ENCODE measurements around the gene TACC2.
A peak's percentile ranks its signal among the peaks of the same experiment; 100 is the strongest.
"Not testable (repeated sequence)": the region's sequence is repeated elsewhere in the genome, so short reads cannot be mapped to it uniquely, and the experiment has no call there.

TACC2 gene

DNA sequence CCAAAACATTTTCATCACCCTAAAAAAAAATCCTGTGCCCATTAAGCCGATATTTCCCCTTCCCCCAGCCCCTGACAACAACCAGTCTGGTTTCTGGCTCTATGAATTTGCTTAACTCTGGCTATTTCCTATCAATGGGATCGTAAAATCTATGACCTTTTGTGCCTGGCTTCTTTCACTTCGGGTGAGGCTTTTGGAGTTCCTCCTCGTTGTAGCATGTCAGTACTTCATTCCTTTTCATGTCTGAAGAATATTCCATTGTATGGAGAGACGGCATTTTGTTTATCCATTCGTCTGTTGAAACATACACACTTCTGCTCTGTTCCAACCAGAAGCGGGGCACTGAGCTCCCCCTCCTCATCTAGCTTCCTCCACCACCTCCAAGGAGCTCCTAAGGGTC is 29.5 kb downstream of the TACC2 start:
- no peak overlapping the region for H3K4me3 ChIP-seq (ENCODE audit: low read depth, low read length)
- TF ChIP-seq, protein P1, sequence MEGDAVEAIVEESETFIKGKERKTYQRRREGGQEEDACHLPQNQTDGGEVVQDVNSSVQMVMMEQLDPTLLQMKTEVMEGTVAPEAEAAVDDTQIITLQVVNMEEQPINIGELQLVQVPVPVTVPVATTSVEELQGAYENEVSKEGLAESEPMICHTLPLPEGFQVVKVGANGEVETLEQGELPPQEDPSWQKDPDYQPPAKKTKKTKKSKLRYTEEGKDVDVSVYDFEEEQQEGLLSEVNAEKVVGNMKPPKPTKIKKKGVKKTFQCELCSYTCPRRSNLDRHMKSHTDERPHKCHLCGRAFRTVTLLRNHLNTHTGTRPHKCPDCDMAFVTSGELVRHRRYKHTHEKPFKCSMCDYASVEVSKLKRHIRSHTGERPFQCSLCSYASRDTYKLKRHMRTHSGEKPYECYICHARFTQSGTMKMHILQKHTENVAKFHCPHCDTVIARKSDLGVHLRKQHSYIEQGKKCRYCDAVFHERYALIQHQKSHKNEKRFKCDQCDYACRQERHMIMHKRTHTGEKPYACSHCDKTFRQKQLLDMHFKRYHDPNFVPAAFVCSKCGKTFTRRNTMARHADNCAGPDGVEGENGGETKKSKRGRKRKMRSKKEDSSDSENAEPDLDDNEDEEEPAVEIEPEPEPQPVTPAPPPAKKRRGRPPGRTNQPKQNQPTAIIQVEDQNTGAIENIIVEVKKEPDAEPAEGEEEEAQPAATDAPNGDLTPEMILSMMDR (conservative IDR thresholded peaks at IDR 0.05; ENCODE audit: low read depth, low read length), result no peak
- DNase-seq (ENCODE audit: low read depth), result no peak

DNA sequence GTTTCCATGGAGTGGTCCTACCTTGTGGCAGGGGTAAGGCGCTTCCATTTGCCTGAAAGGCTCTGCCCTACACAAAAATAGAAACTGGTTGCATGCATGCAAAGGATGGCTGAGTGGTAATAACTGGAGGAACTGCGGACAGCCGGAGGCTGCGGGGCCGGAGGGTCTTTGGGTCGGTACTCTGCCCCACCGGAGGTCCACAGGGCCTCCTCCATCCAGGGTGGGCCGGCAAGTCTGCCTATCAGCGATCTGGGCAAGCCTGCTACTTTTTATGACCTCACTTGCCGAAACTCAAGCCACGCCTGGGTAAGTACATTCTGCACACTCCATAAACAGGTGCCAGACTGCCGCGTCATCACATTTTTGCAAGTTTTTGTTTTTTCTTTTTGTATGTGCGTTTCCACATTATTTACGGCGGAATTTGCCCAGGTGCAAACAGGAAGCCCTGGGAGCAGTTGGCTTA is 30.0 kb downstream of the TACC2 start:
- TF ChIP-seq, protein P1 (conservative IDR thresholded peaks at IDR 0.05; ENCODE audit: low read depth, low read length), result no peak
- no peak overlapping the region for H3K4me3 ChIP-seq (ENCODE audit: low read depth, low read length)

DNA sequence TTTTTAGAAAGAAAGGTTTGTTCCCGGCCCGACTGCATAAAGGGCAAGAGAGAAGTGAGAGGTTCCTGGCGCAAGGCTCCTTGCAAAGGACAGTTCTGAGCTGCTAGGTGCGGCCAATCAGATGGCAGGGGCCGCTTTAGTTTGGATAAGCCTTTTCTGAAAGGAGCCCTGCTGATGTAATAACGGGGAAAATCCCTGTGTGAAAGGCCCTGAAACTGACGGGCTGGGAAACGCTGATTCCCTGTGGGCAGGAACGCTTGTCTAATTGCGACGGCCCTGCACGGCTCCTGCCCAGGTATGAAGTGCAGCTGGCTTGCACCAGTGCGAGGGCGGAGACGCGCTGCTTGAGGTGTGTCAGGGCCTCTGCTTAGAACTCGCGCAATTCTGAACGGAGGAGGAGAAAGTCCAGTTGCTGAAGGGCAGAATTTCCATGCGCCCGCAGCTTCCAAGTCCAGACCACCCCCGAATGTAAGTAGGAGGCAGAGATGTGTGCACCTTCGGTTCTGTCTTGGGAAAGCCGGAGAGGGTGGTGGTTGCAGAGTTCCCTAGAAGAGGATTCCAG is 30.5 kb downstream of the TACC2 start:
- TF ChIP-seq, protein P1 (conservative IDR thresholded peaks at IDR 0.05; ENCODE audit: low read depth, low read length), result no peak
- H3K4me3 ChIP-seq (ENCODE audit: low read depth, low read length), result no peak overlapping the region
- DNase-seq (ENCODE audit: low read depth), result no peak

More for the DNA sequence above, 30.0 kb downstream of the TACC2 start:
- DNase-seq (ENCODE audit: low read depth), result no peak

- DNase-seq (ENCODE audit: low read depth), result no peak
- no peak overlapping the region for H3K4me3 ChIP-seq (ENCODE audit: low read depth, low read length)
- TF ChIP-seq, protein P1 (conservative IDR thresholded peaks at IDR 0.05; ENCODE audit: low read depth, low read length), result no peak
Measured at GRCh38 chr10:122020226-122020625, 31.3 kb downstream of the TACC2 start.

- TF ChIP-seq, protein P1 (conservative IDR thresholded peaks at IDR 0.05; ENCODE audit: low read depth, low read length), result no peak
- H3K4me3 ChIP-seq (ENCODE audit: low read depth, low read length), result no peak overlapping the region
Measured at GRCh38 chr10:122021379-122021778, 32.4 kb downstream of the TACC2 start.

GRCh38 chr10:122021828-122022227 is 32.9 kb downstream of the TACC2 start:
- no peak overlapping the region for H3K4me3 ChIP-seq (ENCODE audit: low read depth, low read length)
- TF ChIP-seq, protein P1 (conservative IDR thresholded peaks at IDR 0.05; ENCODE audit: low read depth, low read length), result no peak
- no peak for DNase-seq (ENCODE audit: low read depth)

More at GRCh38 chr10:122021379-122021778, 32.4 kb downstream of the TACC2 start:
- DNase-seq (ENCODE audit: low read depth), result peak; percentile 38

GRCh38 chr10:122022276-122022675 is 33.3 kb downstream of the TACC2 start:
- H3K4me3 ChIP-seq (ENCODE audit: low read depth, low read length), result no peak overlapping the region
- no peak for DNase-seq (ENCODE audit: low read depth)
- TF ChIP-seq, protein P1 (conservative IDR thresholded peaks at IDR 0.05; ENCODE audit: low read depth, low read length), result no peak

GRCh38 chr10:122023257-122023656 is 34.3 kb downstream of the TACC2 start:
- H3K4me3 ChIP-seq (ENCODE audit: low read depth, low read length); DNase-seq (ENCODE audit: low read depth): not testable (repeated sequence)
